GM19463 (cell line): ENCODE measurements around the gene ZNF440.
A peak's percentile ranks its signal among the peaks of the same experiment; 100 is the strongest.
"Not testable (repeated sequence)": the region's sequence is repeated elsewhere in the genome, so short reads cannot be mapped to it uniquely, and the experiment has no call there.

Experiments used
- ATAC-seq: cut with Tn5 transposase; IDR thresholded peaks from one replicate; pipeline ENCODE4 v1.9.1; 2021; ENCODE audit warnings: mild to moderate bottlenecking, moderate library complexity; ENCODE audit not compliant: unreplicated experiment

Gene ZNF440

DNA sequence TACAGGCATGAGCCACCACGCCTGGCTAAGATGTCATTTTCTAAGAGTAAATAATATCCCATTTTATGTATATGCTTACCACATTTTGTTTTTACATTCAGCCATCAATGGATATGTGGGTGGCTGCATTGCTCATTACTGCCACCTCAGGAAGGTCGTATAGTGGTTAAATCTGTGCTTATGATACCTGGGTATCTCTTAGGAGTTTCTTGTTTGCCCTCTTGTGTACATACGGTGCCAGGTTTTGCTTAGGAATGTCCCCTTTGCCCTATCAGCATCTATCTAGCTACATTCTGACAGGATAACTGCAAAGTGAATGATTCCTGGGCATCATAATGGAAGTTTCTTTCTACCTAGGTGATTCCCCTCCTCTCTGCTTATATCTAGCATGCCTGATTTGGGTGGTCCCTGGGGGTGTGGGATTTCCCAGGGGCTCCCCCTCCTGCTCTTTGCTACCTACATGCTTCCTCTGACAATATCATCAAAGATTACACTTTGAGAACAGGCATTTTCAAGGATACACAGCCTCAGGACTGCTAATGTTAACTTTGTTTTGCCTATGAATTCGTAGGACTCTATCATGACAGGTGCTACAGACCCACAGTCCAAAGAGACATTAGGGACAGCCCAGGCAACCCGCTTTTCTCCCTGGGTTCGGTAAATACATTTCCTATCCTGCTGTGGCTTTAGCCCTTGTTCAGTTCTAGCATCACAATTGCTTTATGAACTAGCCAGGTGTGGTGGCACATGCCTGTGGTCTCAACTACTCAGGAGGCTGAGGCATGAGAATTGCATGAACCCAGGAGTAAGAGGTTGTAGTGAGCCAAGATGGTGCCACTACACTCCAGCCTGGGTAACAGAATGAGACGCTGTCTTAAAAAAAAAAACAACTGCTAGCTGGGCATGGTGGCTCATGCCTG is 15.1 kb downstream of the ZNF440 start:
- ATAC-seq, result not testable (repeated sequence)

DNA sequence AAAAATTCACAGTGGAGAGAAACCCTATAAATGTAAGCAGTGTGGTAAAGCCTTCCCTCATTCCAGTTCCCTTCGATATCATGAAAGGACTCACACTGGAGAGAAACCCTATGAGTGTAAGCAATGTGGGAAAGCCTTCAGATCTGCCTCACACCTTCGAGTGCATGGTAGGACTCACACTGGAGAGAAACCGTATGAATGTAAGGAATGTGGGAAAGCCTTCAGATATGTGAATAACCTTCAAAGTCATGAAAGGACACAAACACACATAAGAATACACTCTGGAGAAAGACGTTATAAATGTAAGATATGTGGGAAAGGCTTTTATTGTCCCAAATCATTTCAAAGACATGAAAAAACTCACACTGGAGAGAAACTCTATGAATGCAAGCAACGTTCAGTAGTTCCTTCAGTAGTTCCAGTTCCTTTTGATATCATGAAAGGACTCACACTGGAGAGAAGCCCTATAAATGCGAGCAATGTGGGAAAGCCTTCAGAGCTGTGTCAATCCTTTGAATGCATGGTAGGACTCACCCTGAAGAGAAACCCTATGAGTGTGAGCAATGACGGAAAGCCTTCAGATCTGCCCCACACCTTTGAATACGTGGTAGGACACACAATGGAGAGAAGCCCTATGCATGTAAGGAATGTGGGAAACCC is 18.3 kb downstream of the ZNF440 start:
- no peak for ATAC-seq

DNA sequence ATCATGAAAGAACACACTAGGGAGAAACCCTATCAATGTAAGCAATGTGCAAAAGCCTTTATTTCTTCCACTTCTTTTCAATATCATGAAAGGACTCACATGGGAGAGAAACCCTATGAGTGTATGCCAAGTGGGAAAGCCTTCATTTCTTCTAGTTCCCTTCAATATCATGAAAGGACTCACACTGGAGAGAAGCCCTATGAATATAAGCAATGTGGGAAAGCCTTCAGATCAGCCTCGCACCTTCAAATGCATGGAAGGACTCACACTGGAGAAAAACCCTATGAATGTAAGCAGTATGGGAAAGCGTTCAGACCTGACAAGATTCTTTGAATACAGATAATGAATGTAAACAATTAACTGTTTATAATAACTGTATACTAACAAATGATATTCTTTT is 19.5 kb downstream of the ZNF440 start:
- no peak for ATAC-seq

DNA sequence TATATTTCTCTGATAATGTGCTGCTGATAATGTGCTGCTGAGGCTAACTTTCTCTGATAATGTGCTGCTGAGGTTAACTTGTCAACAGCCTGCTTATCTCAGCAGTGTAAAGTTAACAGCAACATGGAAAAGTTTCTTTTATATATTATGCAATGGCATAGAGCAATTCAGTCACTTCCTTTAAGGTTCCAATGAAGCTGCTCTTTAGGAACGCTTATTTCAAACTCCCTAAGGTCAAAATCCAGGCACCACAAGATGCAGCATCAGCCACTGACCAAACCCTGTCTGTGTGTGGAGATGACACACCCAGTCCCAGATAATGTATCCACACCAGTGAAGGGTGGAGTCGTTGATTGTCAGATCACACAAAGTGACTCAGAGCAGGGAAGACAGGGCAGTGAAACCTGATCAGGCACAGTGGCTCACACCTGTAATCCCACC is 21.6 kb downstream of the ZNF440 start:
- ATAC-seq, result not testable (repeated sequence)

DNA sequence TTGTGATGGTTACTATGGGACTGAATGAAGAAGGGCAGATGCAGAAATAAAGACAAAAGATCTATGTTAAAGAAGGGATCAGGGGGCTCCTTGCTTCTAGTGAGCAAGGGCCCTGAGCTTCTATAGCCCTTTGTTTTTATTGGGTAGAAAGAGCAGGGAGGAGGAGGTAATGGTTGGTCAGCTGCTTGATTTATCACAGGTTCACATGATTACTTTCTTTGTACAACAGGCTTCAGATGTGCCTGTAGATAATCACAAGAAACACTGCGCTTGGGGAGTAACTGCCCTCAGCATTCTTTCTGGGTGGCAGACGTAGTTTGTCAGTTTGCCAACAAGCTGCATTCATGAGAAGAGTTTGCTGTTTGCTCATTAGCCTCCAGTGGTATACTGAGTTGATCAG is 29.6 kb downstream of the ZNF440 start:
- ATAC-seq, result no peak

DNA sequence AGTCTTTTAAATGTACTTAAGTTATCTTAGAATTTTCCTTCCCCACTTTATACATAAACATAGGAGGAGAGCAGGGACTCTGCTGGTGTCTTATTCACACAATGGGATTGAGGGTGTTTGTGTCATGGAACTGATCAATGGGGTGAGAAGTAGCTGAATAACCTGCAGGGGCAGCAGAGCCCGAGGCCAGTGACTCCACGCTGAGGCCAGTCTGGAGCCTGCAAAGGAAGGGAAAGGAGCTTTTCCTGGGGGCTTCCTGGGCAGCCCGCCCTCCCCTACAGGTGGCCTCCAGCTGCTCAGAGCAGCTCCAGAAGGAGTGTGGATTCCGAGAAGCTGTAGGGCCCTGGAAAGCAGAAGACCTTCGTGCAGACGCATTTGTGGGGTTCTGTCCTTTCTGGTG is 33.5 kb downstream of the ZNF440 start:
- ATAC-seq, result not testable (repeated sequence)

DNA sequence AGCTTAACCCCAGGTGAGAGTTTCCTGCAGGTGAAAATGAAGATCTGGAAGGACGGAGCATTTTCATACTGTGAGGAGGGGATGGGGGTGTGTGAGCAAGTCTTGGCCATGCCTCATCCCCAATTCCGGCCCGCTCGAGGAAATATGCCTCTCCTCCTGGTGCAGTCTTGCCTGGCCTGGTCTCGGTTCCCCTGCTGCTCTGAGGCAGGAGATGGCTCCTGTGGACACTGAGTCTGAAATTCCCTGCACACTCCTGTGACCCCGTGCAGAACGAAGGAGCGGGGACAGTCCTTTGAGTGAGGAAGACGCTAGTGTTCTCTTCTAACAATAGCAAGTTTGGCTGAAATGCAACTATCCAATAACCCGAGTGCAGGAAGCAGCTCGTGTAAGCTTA is 34.1 kb downstream of the ZNF440 start:
- no peak for ATAC-seq

DNA sequence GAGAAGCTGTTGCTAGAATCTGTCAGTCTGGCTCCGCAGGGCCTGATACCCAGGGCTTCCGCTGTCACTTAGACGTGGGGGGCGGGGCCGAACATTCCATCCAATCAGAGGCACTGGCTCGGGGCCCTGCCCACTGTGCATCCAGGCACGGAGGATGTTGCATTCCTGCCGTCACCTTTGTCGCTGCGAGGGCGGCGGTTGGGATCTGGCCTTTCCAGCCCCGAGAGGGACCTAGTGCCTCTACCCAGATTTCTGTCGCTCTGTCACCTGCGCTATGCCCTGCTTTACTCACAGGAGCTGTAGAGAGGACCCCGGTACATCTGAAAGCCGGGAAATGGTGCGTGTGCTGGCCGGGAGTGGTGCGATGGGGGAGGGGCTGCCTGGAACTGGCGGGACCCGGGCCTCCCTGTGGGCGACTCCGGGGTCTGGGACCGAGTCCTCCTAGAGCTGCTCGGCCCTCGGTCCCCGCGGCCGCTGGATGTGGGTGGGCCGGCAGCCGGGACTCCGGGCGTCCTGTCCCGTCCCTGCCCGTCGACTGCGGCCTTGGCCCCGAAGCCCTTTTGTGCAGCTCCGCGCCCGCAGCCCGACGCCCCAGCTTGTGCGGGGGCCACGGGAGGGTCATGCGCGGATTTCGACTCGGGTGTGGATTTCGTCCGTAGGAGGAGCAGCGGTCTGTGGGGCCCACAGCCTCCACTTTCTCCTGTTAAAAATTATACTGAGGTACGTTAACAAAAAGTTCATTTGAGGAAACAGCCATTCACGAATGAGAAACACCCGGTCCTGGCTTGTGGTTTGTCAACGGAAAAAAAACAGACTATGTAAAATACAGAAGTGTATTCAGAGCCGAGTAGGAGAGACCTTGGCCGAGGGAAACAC is 34.8 kb downstream of the ZNF440 start, which contains the start of gene ZNF439:
Gene ZNF439 (plus strand): TSS at position 133 of the 876 bp plus-strand sequence. CDS start 142 bp downstream, at position 275.
- peak; percentile 81 for ATAC-seq

DNA sequence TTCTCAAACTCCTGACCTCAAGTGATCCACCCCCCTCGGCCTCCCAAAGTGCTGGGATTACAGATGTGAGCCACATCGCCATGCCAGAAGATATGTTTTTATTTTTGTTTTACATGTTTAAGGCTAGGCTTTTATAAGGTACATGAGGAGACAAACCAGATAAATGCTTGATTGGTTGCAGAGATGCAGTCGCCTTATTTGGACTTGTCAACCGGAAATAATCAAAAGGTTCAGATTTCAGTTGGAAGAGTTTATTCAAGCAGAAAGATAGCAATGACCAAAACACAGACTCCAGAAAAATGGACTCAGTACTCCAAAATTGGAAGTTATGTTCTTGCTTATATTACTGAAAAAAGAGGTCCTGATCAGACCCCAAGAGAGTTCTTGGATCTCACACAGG is 36.2 kb downstream of the ZNF440 start:
- not testable (repeated sequence) for ATAC-seq

DNA sequence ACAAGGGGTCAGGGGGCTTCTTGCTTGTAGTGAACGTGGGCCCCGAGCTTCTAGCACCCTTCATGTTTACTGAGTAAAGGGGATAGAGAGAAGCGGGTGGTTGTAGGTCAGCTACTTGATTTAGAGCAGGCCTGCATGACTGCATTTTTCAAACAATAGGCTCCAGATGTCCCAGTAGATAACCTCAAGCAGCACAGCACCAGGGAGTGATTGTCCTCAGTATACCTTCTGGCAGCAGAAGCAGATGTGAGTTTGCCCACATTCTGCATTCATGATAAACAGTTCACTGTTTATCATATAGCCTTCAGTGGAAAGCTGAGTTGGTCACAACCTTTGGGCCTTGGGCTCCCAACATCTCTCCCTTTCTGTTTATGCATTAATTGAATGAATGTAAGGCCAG is 39.3 kb downstream of the ZNF440 start:
- no peak for ATAC-seq

DNA sequence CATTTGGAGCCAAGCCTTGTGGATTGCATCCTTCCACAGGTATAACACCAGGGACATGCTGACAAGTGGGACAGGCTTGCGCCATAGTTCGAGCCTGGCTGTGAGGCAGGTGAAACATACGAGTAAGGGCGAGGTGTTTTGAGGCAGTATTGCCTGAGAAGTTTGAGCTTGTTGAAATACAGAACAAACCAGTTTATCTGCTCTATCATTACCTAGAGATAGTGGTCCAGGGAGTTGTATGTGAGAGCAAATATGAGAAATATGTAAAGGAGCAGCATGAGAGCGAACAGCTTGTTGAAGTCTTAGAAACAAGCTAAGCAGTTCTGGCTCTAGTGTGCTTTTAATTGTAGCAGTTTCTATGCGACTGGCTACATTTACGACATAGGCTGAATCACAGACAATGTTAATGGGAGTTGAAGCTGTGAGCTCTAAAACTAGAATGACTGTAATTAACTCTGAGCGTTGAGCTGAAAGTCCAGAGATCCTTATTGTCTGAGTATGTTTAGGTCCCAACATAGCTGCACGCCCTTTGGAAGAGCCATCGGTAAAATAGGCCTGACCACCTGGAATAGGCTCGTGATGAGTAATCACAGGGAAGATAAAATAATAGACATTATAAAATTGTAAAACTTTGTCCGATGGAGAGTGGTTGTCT is 42.6 kb downstream of the ZNF440 start:
- ATAC-seq, result no peak

DNA sequence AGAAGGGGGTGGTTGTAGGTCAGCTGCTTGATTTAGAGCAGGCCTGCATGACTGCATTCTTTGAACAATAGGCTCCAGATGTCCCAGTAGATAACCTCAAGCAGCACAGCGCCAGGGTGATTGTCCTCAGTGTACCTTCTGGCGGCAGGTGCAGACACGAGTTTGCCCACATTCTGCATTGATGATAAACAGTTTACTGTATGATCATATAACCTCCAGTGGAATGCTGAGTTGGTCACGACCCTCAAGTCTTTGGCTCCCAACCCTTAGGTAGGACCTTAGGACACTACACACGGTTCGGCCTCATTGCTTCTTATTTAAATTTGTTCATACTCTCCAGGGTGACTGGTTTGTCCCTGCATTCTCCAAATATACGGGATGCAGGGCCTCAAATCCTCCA is 46.6 kb downstream of the ZNF440 start:
- ATAC-seq, result no peak

DNA sequence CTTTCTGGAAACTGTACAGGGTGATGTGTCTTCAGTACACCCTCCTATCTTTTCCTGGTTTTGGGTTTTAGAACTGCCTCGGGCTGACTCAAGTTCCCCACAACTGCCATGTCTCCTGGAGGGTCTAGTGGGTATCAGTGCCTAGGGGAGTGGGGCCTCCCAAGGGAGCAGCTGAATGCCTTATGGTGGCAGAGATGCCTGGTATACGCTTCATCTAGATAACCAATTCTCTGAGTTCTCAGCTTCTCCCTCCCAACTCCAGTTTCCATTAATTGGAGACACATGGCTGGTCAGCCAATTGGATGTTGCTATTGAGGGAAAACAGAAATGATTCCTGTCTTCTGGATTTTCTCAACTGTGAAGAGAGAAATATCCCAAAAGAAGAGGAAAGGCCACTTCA is 47.2 kb downstream of the ZNF440 start:
- no peak for ATAC-seq

DNA sequence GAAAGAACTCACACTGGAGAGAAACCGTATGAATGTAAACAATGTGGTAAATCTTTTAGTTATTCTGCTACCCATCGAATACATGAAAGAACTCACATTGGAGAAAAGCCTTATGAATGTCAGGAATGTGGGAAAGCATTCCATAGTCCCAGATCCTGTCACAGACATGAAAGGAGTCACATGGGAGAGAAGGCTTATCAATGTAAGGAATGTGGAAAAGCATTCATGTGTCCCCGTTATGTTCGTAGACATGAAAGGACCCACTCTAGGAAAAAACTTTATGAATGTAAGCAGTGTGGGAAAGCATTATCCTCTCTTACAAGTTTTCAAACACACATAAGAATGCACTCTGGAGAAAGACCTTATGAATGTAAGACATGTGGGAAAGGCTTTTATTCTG is 53.7 kb downstream of the ZNF440 start:
- ATAC-seq, result not testable (repeated sequence)

DNA sequence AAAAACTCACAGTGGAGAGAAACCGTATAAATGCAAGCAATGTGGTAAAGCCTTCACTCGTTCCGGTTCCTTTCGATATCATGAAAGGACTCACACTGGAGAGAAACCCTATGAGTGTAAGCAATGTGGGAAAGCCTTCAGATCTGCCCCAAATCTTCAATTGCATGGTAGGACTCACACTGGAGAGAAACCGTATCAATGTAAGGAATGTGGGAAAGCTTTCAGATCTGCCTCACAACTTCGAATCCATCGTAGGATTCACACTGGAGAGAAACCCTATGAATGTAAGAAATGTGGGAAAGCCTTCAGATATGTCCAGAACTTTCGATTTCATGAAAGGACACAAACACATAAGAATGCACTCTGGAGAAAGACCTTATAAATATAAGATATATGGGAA is 54.1 kb downstream of the ZNF440 start:
- no peak for ATAC-seq

DNA sequence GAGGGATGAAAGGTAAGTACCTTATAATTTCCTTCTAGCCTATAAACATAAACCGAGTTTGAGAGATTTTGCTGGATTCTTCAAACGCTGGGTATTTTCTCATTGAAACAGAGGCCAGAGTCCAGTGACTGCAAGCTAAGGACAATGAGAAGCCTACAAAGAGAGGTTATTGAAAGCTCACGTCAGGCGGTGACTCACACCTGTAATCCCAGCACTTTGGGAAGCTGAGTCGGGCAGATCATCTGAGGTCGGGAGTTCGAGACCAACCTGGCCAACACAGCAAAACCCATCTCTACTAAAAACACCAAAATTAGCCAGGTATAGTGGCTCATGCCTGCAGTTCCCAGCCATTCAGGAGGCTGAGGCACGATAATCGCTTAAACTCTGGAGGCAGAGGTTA is 58.6 kb downstream of the ZNF440 start:
- no peak for ATAC-seq

DNA sequence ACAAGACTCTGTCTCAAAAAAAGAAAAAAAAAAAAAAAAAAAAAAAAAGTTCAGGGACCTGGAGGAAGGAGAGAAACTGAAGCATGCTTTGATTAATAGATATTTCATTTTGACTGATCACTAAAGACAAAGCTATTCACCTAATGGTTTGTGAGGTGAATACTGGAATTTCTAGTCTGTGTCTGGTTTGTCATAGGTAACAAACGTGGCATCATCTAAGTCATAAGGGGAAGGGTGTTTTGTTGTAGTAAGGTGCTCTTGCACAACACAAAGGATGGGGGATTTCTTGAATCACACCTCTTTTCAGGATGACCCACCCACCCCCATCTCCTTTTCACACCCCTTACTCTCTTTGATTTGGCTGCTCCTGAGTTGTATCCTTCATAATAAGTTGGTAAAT is 59.7 kb downstream of the ZNF440 start:
- no peak for ATAC-seq

DNA sequence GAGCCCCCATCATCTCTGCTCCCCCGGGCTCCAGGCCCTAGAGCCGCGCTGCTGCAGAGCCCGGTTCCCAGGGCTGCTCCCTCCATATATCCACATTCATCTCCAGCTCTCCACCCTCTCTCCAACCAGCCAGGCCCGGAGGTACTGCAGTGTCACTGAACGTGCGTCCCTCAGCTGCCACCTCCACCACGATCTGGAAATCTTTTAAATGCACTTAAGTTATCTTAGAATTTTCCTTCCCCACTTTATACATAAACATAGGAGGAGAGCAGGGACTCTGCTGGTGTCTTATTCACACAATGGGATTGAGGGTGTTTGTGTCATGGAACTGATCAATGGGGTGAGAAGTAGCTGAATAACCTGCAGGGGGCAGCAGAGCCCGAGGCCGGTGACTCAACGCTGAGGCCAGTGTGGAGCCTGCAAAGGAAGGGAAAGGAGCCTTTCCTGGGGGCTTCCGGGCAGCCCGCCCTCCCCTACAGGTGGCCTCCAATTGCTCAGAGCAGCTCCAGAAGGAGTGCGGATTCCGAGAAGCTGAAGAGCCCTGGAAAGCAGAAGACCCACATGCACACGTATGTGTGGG is 65.7 kb downstream of the ZNF440 start:
- ATAC-seq, result not testable (repeated sequence)

DNA sequence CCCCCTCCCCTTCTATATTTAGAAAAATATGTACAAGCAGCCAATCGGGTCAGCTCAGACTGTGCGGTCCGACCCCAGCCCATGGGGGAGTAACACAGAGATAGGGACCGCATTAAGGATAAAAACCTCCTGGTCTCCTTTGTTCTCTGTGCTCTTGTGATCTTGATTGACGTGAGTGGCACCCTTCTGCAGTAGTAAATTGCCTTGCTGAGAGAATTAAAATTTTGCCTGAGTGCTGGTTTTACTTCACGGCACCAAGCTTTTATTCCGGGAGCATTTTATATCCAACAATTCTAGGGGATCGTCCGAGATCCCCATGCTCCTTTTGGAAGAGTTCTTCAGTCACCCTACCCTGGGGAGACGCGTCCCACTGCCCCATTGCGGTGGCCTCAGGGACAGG is 66.5 kb downstream of the ZNF440 start:
- ATAC-seq, result no peak

DNA sequence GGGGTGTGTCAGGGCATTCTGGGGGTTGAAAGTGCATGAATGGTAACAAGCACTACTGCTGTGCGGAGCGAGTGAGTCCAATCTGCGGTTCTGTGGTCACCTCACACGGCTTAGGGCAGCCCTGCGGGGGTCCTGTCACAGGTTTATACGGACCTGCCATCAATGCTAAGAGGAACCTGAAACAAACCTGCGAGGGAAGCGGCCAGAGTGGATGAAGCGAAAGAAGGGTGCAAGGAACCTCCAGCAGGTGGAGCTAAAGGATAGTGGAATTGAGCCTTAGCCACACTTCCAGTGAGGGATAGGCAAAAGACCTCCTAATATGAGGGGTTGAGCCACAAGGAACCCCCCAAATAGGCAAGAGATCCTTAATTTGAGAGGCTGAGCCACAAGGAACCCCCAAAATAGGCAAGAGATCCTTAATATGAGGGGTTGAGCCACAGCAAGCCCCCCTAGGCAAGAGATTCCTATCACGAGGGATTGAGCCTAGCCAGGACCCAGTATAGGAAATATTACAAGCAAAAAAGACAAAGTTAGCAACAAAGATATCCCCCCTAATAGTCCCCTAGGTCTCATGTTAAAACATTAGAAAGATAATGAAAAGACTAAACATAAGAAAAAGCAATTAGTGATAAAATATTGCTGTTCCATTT is 67.2 kb downstream of the ZNF440 start:
- ATAC-seq, result no peak
